DMS53 treated with DMSO at 0.1 percent for 48 hours (cell line): ENCODE data around the gene WASF2.
"Not testable (repeated sequence)": the region's sequence is repeated elsewhere in the genome, so short reads cannot be mapped to it uniquely, and the experiment has no call there.

Experiments used
- DNase-seq: peaks from one replicate; lab custom pipeline; 2025; ENCODE audit not compliant: unreplicated experiment; lab: John Stamatoyannopoulos, UW

Gene WASF2

DNA sequence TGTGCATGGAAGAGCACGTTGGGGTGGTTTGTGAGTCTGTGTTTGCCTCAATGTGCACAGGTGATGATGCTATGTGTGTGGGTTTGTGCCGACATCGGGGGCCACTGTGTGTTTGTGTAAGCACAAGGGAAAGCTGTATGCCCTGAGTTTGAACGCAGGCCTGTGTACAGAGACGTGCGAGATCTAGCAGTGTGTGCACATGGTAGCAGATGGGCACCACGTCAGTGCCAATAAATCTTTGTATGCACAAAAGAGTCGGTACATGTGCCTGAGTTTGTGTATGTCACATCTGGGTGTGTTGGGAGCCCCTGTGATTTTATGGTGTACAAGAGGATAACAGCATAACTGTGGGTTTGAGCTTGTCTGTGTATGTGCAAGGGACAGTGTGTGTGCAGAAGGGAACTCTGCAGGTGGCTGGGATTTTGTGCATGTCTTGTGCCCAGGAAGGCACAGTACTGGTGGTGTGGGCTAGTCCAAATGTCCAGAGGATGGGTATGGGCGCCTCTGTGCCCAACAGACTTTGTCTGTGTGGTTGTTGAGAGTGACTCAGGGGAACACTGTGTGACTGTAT lies 32.0 kb upstream of the WASF2 start:
- no peak for DNase-seq

DNA sequence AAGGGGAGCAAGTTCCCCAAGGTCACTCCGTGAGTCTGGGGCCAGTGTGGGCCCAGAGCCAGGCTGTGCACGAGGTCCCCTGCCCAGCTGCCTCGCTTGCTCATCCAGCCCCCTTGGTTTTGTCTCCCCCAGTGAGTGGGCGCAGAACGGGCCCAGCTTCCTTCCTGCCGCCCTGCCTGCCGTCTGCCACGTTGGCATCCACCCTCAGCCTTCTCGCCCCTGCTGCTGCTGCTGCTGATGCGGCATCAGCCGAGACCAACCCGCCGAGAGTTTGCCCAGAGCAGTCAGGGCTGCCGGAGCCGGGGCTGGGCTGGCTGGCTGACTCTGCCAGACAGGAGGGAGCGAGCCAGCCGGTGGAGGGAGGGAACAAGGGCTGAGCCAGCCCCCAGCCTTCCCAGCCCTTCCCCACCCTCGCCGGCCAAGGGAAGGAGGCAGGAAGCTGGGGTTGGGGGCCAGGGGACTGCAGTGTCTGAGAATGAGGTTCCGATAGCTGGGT lies 31.4 kb upstream of the WASF2 start:
- no peak for DNase-seq

DNA sequence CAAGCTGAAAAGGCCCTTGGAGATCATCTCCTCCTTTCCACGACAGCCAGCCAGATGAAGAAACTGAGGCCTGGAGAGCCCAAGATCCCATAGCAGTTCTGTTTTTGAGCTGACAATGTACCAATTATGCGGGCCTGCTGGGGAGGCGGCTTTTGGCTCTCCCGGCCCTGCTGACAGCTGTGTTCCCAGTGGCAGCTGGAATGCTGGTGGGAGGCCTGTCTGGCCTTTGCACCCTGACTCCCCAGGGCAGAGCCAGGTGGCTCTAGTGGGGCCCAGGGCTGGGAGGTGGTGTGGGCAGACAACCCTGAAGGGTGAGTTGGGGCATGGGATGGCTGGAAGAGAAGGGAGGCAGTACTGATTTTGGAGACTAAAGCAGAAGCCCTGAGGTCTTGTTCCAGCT lies 30.7 kb upstream of the WASF2 start:
- no peak for DNase-seq

DNA sequence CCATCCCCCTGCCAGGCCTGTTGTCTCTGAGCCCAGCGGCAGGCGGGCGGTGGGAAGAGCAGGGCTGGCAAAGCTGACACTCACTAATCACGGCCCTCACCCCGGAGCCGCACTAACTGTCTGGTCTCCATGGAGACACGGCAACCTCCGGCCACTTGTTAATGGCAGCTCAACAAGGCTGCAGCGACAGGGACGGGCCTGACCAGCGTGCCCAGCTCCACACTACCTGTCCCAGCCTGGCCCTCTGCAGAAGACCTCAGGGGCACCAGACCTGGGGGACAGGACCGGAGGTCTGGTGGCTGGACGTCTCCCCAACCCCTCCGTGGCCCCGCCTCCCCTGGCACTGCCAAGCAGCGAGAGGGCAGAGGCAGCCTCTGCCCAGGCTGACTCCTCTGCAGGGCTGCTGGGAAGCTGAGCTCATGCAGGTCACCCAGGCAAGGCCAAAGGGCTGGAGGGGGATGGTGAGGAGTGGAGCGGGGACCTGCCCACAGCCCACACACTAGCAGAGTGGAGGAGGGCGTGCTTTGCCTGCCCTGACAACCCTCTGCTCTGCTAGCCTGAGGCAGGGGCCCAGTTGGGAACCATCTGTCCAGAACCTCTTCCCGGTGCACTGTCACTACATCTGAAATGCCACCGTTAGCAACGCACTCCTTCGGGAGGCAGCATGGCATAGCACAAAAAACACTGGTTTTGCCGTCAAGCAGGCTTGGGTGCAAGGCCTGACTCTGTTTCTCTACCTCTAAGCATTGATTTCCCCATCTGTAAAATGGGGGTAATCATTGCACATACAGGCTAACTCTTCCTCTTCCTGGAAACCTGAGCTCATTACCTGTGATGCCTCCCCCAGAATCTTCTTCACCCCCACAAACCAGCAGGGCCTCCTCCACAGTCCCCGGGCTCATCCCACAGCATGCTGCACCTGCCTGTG lies 29.6 kb upstream of the WASF2 start:
- peak; percentile 70 for DNase-seq

DNA sequence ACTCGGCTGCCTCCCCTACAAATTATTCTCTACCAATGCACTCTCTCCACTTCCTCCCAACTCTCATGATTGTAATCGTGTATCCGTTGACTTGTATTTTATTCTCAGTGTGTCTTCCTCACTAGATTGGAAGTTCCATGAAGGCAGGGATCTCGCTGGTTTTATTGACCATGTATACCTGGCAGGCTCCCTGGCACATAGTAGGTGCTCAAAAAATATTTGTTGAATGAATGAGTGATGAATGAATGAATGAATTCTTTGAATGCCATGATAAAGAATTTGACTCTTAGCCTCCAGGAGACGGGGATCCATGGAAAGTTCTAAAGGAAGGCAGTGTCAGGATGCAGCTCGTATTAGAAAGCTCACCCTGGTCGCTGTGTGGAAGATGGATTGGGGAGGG lies 28.8 kb upstream of the WASF2 start:
- no peak for DNase-seq

DNA sequence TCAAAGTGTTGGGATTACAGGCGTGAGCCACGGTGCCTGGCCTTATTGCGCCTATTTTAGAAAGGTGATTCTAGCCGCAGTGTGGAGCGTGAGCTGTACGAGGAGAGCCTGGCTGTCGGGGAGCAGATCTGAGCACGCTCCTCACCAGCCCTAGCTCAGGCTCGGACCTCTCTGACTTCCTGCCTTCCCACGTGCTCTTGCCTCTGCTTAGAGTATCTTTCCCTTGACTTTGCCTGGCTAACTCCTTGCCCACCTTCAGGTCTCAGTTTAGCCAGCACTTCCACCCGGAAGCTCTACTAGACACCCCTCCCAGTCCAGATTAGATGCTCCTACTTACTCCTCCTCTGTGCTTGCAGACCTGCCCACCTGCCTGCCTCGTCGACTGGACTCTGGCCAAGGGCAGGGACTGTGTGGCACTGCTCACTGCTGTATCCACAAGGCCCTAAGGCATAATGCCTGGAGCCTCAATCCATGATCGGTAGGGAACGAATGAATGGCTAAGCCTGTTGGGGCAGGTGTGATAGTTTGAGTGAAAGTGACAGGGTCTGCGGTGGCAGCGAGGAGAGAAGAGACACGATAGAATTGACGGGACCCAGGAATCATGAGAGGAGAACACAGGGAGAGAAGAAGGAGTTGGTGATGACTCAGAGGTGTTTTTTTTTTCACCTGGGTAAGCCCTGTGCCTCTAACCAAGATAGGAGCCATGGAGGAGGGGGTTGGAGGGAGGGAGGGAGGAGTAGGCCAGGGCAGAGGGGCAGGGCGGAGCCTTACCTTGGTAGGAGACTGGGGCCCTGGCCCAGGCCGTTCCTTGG lies 28.1 kb upstream of the WASF2 start:
- peak; percentile 66 for DNase-seq

DNA sequence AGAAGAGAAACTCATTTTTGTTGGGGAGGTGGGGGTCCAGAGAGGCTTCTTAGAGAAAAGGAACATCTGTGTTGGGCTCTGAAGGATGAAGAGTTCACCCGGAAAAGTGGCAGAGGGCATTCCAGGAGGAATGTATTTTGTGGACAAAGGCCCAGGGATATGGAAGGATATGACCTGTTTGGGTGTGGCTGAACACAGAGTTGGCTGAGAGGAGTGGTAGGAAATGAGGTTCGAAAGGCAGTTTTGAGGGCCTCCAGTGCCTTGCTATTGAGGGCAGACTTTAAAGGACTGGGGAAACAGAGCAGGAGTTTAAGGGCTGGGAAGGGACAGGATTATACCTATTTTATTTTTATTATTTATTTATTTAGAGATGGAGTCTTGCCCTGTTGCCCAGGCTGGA lies 27.3 kb upstream of the WASF2 start:
- no peak for DNase-seq

DNA sequence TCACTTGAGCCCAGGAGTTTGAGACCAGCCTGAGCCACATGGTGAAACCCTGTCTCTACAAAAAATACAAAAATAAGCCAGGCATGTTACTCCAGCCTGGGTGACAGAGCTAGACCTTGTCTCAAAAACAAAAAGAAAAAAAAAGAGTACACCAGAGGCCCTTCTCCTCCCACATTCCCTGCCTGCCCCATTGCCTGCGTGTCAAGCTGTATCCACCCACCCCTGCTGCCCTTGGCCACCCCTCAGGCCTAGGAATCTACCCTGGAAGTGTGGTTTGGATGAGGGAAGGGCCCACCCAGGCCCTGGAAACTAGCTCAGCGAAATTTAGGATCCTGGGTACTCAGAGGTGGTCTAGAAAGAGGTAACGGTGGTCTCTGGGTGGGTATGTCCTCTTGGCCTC lies 25.7 kb upstream of the WASF2 start:
- DNase-seq: no peak

DNA sequence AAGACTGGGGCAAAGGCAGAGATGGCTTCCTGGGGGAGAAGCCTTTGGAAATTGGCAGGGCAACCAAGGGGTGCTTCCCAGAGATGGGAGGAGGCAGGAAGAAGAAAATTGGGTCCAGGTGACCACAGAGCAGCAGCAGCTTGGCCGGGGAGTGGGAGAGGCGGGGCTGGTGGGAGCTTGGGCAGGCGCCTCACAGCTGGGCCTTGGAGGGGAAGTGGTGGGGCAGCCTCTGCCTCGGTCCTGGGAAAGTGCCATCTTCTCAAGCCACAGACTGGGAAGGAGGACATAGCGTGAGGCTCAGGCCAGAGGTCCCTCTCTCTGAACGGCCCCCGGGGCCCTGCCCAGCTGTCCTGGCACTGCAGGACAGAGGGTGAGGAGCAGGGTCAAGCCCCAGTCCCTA lies 24.0 kb upstream of the WASF2 start:
- no peak for DNase-seq

DNA sequence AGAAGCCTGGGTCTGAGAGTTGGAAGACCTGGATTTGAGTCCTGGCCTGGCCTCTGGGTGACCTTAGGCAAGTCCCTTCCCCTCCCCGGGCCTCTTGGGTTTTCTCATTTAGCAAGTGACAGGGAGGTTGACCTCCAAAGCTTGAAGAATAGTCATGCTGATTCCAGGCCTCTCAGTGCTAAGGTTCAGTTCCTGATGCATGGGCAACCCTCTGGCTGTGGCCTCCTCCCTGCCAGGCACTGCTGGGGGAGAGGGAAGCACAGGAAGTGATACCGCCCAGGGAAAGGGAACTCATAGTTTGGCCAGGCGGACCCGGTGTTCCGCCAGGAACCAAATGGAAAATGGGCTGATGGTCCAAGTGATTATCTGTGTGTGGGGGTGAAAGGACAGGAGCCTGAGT lies 23.6 kb upstream of the WASF2 start:
- no peak for DNase-seq

DNA sequence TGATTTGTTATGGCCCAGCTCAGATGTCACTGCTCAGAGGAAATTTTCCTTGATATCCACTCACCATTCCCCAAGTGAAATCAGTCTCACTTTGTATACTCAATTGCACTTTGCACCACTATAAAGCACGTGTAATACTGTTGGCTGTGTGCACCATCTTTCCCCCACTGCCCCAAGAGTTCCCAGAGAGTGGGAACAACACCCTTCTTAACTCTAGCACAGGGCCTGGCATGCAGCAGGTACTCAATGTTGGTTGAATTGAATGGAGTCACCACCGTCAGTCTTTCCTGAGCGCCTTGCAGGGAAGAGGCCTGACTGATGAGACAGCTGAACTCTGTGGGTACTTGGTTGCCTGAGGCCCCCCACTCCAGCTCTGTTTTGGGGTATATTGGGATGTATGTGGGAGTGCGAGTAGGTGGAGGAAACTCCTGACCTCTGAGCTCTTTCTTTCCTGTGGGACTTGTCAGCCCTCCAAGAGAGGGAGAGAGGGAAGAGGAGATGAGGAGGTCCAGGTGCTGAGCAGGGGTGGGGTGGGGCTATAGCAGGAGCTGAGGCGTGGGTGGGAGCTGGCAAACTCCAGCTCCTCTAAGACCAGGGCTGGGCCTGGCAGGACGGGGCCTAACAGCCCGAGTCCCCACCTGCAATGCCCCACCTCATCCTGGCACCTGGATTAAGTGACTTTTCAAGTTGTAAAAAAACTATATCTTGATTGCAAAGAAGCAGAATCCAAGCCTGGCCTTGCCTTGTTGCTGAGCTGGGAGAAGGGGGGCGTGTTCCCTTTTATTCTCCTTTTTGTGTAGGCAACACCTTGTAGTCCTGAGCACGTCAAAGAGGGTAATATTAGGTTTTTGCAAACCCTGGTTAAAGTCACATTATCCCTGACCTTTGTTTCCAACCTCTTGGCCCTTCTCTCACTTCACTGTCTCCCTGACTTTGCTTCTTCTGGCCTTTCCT lies 19.4 kb upstream of the WASF2 start:
- DNase-seq: no peak

DNA sequence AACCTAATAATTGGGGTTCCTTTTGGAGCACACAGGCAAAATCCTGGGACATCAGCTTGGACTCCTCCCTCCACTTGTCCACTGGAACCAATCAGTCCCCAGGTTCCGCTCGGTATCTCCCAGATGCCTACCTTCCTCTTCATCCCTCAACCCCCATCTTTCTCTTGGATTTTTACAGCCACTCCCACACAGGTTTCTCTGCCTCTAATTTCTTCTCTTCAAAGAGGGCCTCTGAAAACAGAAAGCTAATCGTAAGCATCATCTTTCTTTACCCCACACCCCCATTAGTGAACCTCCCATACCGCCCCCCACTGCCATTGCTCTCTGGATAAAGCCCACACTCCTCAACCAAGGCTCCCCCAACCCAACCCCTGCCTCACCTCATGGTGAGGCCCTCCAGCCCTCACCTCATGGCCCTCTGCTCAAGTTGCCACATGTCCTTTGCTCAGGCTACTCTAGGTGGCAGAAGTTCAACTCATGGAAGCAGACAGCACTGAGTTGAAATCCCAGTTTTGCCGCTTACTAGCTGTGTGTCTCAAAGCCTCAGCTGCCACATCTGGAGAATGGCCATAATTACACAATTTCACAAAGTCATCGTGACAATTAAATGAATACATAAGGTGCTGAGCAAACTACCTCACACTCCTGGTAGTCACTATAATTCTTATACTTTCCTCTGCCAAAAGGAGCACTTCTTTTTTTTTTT lies 18.1 kb upstream of the WASF2 start:
- DNase-seq: no peak

DNA sequence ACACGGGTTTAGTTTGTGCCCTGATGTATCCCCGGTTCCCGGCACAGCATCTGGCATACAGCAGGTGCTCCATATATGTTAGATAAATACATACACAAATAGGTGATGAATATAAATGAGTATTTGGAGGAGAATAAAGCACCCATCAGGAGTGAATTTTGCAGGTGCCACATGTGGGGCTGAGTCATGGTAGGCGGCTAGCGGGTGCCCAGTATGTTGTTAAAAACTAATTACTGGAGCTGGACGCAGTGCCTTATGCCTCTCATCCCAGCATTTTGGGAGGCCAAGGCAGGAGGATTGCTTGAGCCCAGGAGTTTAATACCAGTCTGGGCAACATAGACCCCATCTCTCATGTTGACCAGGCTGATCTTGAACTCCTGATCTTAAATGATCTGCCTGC lies 16.7 kb upstream of the WASF2 start:
- no peak for DNase-seq

DNA sequence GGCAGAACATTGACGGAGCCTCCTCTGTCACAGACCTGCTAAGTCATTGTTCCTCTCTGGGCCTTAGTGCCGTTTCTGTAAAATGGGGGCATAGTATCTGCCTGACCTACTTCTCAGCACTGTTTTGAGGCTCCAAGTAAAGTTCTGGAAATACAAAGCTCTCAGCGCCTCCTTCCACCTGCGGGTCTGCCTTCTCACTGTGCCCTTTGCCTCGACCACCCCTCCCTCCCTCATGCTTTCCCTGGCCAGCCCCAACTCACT lies 15.4 kb upstream of the WASF2 start:
- DNase-seq: no peak

DNA sequence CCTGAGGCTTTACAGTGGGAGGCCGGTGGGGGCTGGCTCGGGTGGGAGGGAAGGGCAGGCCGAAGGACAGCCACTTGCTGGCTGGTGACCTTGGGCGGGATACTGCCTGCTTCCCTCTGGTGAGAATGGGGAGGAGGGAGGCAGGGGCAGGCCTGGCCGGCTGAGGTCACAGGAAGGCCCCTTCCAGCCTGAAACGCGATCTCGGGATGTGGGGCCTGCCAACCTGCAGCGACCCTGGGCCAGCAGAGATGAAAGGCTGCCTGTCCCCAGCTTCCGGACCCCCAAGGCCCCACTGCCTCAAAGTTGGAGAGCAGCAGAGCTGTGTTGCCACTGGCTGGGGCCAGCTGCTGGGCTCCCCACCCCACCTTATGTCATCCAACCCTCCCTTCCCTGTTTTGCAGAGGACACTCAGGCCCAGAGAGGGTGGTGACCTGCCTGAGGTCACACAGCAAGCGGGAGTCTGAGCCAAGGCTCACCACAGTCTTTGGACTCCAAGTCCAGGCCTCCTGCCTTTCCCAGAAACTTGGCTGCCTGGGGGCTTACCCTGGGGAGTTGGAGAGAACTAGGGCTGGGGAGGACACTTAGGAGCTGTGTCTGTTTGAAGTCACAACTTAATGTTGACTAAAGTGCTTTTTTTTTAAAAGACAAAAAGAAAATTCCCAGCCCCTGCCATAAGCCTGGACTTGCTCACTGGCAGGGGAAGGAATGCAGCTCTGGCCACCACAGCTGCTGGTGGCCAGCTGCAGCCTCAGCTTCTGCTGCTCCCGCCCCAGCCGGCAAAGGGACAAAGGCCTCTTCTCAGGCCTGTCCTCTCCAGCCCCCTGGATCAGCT lies 14.8 kb upstream of the WASF2 start:
- DNase-seq: no peak

DNA sequence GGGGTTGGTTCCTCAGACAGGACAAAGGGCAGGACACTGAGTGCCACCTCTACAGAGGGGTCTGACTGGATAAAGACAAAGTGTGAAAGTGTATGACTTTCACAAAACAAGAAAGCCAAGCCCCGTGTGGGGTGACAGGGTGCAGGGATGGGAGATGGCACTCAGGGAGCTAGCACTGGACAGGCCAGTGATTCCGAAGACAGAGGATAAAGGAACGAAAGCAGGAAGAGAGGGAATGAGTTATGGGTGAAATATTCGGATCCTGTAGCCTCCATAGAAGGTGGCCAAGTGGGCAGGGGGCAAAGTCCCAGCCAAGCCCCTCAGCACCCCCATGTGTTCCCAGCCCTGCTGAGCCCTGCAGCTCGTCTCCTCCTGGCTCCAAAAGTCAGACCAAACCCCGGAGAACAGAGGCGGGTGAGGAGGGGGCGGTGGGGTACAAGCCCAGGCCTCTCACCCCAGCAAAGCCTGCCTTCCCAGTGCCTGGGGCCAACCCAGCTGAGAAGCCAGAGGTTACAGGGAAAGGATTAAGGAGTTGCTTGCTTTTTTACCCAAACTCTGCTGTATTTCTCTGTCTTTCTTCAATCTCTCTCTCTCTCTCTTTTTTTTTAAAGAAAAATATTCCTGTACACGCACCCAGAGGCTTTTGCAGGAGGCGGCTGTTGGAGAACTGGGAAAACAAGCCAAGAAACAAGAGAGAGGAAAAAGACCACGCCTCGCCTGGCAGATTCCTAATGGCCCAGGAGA lies 14.0 kb upstream of the WASF2 start:
- no peak for DNase-seq

DNA sequence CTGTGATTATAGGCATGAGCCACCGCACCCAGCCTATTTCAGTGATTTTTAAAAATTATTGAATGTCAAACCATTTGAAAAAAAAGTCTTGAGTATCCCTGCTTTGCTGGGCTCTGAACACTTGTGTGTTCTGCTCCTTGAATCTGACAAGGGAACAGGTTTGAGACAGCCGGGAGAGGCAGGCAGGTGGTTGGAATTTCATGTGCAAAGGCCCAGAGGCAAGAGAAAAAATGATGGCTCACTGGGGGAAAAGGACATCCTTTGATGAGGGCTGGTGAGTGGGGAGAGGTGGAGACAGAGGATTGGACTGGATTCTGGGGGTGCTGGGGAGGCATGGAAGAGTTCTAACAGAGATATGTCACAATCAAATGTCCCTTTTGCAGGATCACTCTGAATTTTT lies 13.1 kb upstream of the WASF2 start:
- DNase-seq: no peak

DNA sequence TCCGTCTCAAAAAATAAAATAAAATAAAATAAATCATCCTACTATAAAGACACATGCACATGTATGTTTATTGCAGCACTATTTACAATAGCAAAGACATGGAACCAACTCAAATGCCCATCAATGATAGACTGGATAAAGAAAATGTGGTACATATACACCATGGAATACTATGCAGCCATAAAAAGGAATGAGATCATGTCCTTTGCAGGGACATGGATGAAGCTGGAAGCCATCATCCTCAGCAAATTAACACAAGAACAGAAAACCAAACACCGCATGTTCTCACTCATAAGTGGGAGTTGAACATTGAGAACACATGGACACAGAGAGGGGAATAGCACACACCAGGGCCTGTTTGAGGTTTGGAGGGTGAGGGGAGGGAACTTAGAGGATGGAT lies 11.2 kb upstream of the WASF2 start:
- not testable (repeated sequence) for DNase-seq

DNA sequence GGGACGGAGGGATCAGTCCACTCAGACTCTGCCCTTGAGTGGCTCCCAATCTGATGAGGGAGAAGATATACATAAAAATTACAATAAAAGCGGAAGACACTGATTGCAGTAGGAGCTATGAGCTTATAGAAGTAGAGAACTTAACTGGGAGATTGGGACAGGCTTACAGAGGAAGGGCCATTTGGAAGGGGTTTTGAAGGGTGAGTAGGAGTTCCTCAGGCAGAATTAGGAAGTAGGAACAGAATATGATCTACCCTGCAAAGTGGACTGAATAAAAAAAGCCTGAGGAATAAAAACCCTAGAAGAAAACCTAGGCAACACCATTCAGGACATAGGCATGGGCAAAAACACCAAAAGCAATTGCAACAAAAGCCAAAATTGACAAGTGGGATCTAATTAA lies 9.2 kb upstream of the WASF2 start:
- DNase-seq: no peak
